Heart left ventricle (tissue), 13 donors: ENCODE measurements around the gene QPRT.

Experiments
- CTCF ChIP-seq, 12 donors: fragments of 200-600 bp; sonication (generic) in 4 of 12; IDR thresholded peaks; one replicate each; pipeline versions ENCODE4 v1.5.0 to v1.8.0; 2018 to 2022; ENCODE audit warnings: antibody characterized with exemption in 12 of 12, mild to moderate bottlenecking in 5 of 12
- POLR2A ChIP-seq, 2 donors: fragments of 450-650 bp; IDR thresholded peaks; one replicate each; pipeline ENCODE4 v1.6.1; 2017; ENCODE audit warnings: antibody characterized with exemption in 2 of 2, mild to moderate bottlenecking in 2 of 2, moderate library complexity in 2 of 2
- donor health status: ischemic (EF 13 %, LVEDD 7.1; RV severe dilation, severe dysfunction).
- donor health status: DM: no; HTN: yes; CAD: no.
- donor health status: DM: no; HTN: no; CAD: no.
- donor health status: ischemic (EF 25% LVEDD 6.9; RV normal size, moderate dysfunction).
- donor health status: ischemic (EF 25% LVEDD 5.7; RV mildly dilated, moderate dysfunction).
- donor health status: ischemic (EF 35%, LVEDD 5.7; RV mildly dilated, moderate dysfunction).
- donor health status: nonischemic (EF 11% LVEDD 7.7; RV severe dilation, severe dysfunction).
- donor health status: DM: yes; HTN: yes; CAD: no.
- donor health status: PGD.
- donor health status: ischemic (EF 29% LVEDD 5.4; RV normal size, mild dysfunction).
- donor health status: nonischemic (EF 23%, LVEDD 6.1; RV moderate dilation, normal function).

- TF ChIP-seq CTCF (IDR thresholded peaks at IDR 0.05): no peak
- no peak for TF ChIP-seq POLR2A (IDR thresholded peaks at IDR 0.05)
Observed at GRCh38 chr16:29644973-29645693, 33.8 kb upstream of the QPRT start.
